ENCODE measurements around the gene HES7.
"Not testable (repeated sequence)": the region's sequence is repeated elsewhere in the genome, so short reads cannot be mapped to it uniquely, and the experiment has no call there.

HES7 gene

DNA sequence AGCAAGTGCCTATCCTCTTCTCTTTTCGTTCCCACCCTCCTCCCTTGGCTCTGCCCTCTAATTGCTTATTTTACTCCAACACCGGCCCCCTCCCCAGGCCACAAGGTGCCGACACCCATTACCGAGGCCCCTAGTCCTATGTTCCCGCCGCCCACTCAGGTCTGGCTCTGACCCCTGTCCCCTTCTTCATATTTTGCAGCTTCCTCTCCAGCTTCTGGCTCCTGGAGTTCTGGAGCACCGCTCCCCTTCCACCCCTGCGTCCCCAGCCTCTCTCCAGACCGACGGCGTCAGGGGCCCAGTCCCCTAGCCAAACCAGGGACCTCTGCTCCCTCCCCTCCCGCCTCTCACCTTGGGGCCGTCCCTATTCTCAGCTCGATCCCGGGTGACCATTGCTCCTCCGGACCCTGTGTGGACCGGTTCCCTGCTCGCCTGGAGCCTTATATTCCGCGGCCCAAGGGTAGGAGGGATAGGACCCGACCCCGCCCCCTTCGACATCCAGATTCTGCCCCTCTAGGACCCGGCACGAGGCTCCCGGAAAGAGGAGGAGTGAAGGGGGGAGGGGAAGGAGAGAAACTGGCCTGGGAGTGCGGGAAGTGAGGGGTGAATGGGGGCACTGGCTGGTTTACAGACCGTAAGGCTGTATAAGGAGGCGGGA, at the start of gene HES7:
HES7 (minus strand) TSS at position 412 of the 655 bp plus-strand sequence; CDS start at position 390, 22 bp downstream.
- TF ChIP-seq, protein P1, sequence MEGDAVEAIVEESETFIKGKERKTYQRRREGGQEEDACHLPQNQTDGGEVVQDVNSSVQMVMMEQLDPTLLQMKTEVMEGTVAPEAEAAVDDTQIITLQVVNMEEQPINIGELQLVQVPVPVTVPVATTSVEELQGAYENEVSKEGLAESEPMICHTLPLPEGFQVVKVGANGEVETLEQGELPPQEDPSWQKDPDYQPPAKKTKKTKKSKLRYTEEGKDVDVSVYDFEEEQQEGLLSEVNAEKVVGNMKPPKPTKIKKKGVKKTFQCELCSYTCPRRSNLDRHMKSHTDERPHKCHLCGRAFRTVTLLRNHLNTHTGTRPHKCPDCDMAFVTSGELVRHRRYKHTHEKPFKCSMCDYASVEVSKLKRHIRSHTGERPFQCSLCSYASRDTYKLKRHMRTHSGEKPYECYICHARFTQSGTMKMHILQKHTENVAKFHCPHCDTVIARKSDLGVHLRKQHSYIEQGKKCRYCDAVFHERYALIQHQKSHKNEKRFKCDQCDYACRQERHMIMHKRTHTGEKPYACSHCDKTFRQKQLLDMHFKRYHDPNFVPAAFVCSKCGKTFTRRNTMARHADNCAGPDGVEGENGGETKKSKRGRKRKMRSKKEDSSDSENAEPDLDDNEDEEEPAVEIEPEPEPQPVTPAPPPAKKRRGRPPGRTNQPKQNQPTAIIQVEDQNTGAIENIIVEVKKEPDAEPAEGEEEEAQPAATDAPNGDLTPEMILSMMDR (IDR thresholded peaks at IDR 0.05; ENCODE audit: insufficient read depth, low read length, poor library complexity, severe bottlenecking): no peak
- Histone ChIP-seq H3K27me3 (replicated peaks; ENCODE audit: control insufficient read depth, insufficient read depth, low read length) (no peaks in the 10 kb centered on the region), H3K4me3 (replicated peaks; ENCODE audit: low read depth, low read length) (peak within 1 kb of the TSS; percentile 68), H3K36me3 (ENCODE audit: control insufficient read depth, insufficient read depth, low read length) (no peaks in the 10 kb centered on the region)
- DNase-seq (ENCODE audit: extremely low read depth, insufficient read length): no peak

DNA sequence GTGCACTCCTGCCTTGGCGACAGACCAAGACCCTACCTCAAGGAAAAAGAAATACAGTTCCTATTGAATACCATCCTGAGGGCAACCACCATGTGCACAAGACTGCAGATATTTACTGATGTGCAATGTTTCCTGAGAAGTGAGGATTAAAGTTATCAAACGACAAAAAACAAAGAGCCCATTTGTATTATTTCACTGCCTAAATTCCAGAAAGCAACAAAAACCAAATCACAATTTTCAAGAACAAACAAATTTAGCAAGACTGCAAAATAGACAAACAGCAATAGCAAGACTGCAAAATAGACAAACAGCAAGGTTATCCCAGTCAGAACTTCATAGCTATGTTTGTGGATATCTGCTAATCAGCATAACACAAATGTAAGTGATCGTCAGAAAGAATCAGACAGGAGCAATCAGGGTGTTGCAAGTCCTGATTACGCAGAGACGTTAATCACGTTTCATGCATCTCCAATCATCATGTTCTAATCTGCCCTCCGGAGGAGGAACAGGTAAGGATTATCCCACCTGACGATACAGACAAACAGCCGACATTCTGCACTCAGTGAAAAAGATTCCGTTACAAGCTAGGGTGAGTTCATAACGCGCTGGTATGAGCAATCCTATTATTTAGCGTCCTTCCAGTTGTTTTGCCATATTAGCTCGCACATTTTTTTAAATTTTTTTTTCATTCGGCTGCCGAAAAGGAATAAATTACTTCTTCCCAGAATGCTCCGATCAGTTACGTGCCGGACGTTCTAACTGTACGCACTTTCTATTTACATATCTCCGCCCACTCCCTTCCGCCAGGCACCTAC, 49.4 kb upstream of the HES7 start:
- DNase-seq (ENCODE audit: extremely low read depth, insufficient read length): peak; percentile 86
- no peaks in the 10 kb centered on the region for H3K27me3 ChIP-seq (replicated peaks; ENCODE audit: control insufficient read depth, insufficient read depth, low read length)
- TF ChIP-seq, protein P1 (IDR thresholded peaks at IDR 0.05; ENCODE audit: insufficient read depth, low read length, poor library complexity, severe bottlenecking): no peak
- H3K4me3 ChIP-seq (replicated peaks; ENCODE audit: low read depth, low read length): peak overlapping the region; percentile 59
- H3K36me3 ChIP-seq (ENCODE audit: control insufficient read depth, insufficient read depth, low read length): no peaks in the 10 kb centered on the region

DNA sequence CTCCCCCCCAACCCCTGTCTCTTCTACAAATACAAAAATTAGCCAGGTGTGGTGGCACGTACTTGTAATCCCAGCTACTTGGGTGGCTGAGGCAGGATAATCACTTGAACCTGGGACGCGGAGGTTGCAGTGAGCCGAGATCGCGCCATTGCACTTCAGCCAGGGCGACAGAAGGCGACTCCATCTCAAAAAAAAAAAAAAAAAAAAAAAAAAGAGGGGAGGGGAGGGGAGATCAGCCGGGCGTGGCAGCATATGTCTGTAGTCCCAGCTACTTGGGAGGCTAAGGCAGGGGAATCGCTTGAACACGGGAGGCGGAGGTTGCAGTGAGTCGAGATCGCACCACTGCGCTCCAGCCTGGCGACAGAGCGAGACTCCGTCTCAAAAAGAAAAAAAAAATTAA, 46.3 kb upstream of the HES7 start:
- not testable (repeated sequence) for DNase-seq (ENCODE audit: extremely low read depth, insufficient read length); H3K27me3 ChIP-seq (replicated peaks; ENCODE audit: control insufficient read depth, insufficient read depth, low read length); H3K36me3 ChIP-seq (ENCODE audit: control insufficient read depth, insufficient read depth, low read length); H3K4me3 ChIP-seq (replicated peaks; ENCODE audit: low read depth, low read length)

DNA sequence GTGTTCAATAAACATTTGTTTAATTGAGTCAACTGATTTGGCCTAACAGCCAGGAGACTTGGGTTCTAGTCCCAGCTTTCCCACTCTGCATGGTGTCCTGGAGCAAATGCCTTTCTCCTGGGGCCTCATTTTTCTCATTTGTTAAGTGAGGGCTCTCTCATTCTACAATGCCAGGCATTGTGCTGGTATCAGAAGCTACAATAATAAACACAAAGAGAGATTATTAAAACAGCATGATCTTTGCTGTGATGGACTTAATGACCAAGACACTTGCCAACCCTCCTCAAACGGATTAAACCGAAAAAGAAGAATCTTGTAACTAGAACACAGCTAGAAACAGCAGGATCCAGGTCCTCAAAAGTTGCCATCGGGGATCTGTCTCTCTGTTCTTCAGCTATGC, 43.6 kb upstream of the HES7 start:
- TF ChIP-seq, protein P1 (IDR thresholded peaks at IDR 0.05; ENCODE audit: insufficient read depth, low read length, poor library complexity, severe bottlenecking): no peak
- no peak for DNase-seq (ENCODE audit: extremely low read depth, insufficient read length)

DNA sequence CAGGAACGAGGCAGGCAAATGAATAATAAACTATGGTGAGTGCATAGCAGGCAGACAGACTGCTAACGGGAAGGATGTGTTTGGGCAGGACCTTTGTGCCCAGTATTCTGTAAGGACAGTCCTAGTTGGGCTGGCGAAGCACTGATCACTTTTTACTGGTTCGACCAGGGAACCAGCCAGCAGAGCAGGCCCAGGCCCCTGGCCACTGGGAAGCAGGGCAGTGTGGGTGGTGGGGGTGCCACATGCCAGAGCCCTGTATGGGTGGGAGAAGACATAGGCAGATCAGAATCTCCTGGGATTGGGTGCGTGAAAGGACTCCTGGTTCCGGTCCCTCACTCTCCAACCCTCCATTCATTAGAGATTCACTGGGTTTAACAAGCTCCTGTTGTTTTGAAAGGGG, 42.8 kb upstream of the HES7 start:
- TF ChIP-seq, protein P1 (IDR thresholded peaks at IDR 0.05; ENCODE audit: insufficient read depth, low read length, poor library complexity, severe bottlenecking): no peak
- no peaks in the 10 kb centered on the region for H3K27me3 ChIP-seq (replicated peaks; ENCODE audit: control insufficient read depth, insufficient read depth, low read length)
- no peaks in the 10 kb centered on the region for H3K36me3 ChIP-seq (ENCODE audit: control insufficient read depth, insufficient read depth, low read length)
- H3K4me3 ChIP-seq (replicated peaks; ENCODE audit: low read depth, low read length): no peak overlapping the region
- no peak for DNase-seq (ENCODE audit: extremely low read depth, insufficient read length)

More for the DNA sequence above, 43.6 kb upstream of the HES7 start:
- Histone ChIP-seq H3K36me3 (ENCODE audit: control insufficient read depth, insufficient read depth, low read length) (no peaks in the 10 kb centered on the region), H3K4me3 (replicated peaks; ENCODE audit: low read depth, low read length) (no peak overlapping the region), H3K27me3 (replicated peaks; ENCODE audit: control insufficient read depth, insufficient read depth, low read length) (no peaks in the 10 kb centered on the region)

DNA sequence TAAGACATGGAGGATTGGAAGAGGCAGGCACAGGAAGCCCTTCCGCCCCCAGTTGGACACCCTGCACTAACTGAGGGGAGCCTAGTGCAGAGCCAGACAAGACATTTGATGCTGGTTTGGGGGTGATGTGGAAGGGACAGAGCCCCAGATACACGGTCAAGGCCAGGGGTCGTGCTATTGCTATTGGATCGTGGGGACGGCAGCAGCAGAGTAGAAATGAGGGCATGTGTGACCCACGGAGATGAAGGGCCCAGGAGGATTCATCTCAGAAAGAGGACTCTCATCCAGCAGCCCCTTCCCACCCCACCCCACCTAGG, 40.9 kb upstream of the HES7 start:
- Histone ChIP-seq H3K27me3 (replicated peaks; ENCODE audit: control insufficient read depth, insufficient read depth, low read length) (no peaks in the 10 kb centered on the region), H3K36me3 (ENCODE audit: control insufficient read depth, insufficient read depth, low read length) (peaks cover 4% of the 10 kb centered on the region), H3K4me3 (replicated peaks; ENCODE audit: low read depth, low read length) (no peak overlapping the region)
- TF ChIP-seq, protein P1 (IDR thresholded peaks at IDR 0.05; ENCODE audit: insufficient read depth, low read length, poor library complexity, severe bottlenecking): no peak
- no peak for DNase-seq (ENCODE audit: extremely low read depth, insufficient read length)
